HepG2 (cell line): Measurements from ENCODE around the gene ADAM22. TPM values are rescaled to one million over a fixed set of nuclear protein-coding genes. Genes with fewer than 3 reads are reported as not detected.

Source experiments
- ATAC-seq: fragments of 200-7000 bp; cut with Tn5 transposase; 3 replicates; pipeline ENCODE4 v1.9.1; 2020; ENCODE audit warnings: mild to moderate bottlenecking, moderate library complexity
- BruUV-seq: library from RNA; stranded (reverse); fragments of 400-500 nt; replicated peaks from 2 replicates; lab custom pipeline; 2021; lab: Mats Ljungman, UMichigan
- CTCF ChIA-PET: fragments of 300-600 bp; formaldehyde crosslinking; extraction: SDS; loops from one replicate; lab custom pipeline; 2021; ENCODE audit warnings: low total read pairs, inconsistent platforms, low intra/inter-chr PET ratio; lab: Yijun Ruan, JAX
- POLR2A ChIA-PET: fragments of 350-600 bp; sonication (Branson Sonifier 250); formaldehyde crosslinking; loops from one replicate; lab custom pipeline; 2020; ENCODE audit warnings: antibody characterized with exemption, inconsistent platforms; lab: Yijun Ruan, JAX
- DNase-seq: peaks from one replicate; pipeline ENCODE4 v3.0.0-alpha.2; 2015; ENCODE audit warnings: low spot score
- FAIRE-seq: peaks from 3 replicates; lab custom pipeline; 2011; peaks lifted over from hg19 to GRCh38; lab: Jason Lieb, UNC
- H2AFZ ChIP-seq: one replicate; pipeline ENCODE4 v1.6.1; 2011; ENCODE audit warnings: low read length, inconsistent platforms
- H3K27ac ChIP-seq: fragments of 300-600 bp; 3 replicates; pipeline ENCODE4 v1.8.0; 2011; ENCODE audit warnings: mixed run types, mild to moderate bottlenecking, mixed read lengths, low read length, inconsistent platforms; ENCODE audit not compliant: insufficient read depth; ENCODE audit errors: extremely low read length
- H3K27me3 ChIP-seq, 2 experiments: fragments of 200-600 bp in 1 of 2; 2 replicates in 1 of 2; 3 replicates in 1 of 2; pipeline versions ENCODE4 v1.6.0 to v1.8.0; 2011; ENCODE audit warnings: low read length in 2 of 2, mild to moderate bottlenecking in 2 of 2, moderate library complexity in 2 of 2, inconsistent platforms in 1 of 2; ENCODE audit not compliant: insufficient read depth in 2 of 2, control insufficient read depth in 1 of 2
- H3K36me3 ChIP-seq, 2 experiments: fragments of 200-600 bp in 1 of 2; replicated peaks in 1 of 2; 2 replicates in 1 of 2; 3 replicates in 1 of 2; pipeline versions ENCODE4 v1.5.1 to v1.8.0; 2011; ENCODE audit warnings: low read length in 2 of 2, inconsistent platforms in 1 of 2; ENCODE audit not compliant: insufficient read depth in 2 of 2, control insufficient read depth in 1 of 2
- H3K4me1 ChIP-seq: 2 replicates; pipeline ENCODE4 v1.5.1; 2012; ENCODE audit warnings: low read length, inconsistent platforms; ENCODE audit not compliant: insufficient read depth
- H3K4me2 ChIP-seq: 2 replicates; pipeline ENCODE4 v1.6.0; 2011; ENCODE audit warnings: low read depth, low read length, inconsistent platforms
- H3K4me3 ChIP-seq, 3 experiments: fragments of 200-600 bp in 1 of 3; sonication (generic), shearing (Covaris generic) in 1 of 3; replicated peaks in 1 of 3; 2 replicates each; pipeline ENCODE4 v1.5.1; 2011 to 2016; ENCODE audit warnings: low read length in 3 of 3, inconsistent platforms in 2 of 3, low read depth in 2 of 3, mild to moderate bottlenecking in 2 of 3, control low read depth in 1 of 3, mixed read lengths in 1 of 3; ENCODE audit not compliant: insufficient read depth in 1 of 3
- H3K79me2 ChIP-seq: one replicate; pipeline ENCODE4 v1.6.1; 2011; ENCODE audit warnings: low read length, inconsistent platforms; ENCODE audit not compliant: insufficient read depth
- H3K9ac ChIP-seq: 2 replicates; pipeline ENCODE4 v1.6.0; 2011; ENCODE audit warnings: mild to moderate bottlenecking, low read depth, low read length, inconsistent platforms; ENCODE audit not compliant: insufficient read depth
- H3K9me3 ChIP-seq: 2 replicates; pipeline ENCODE4 v1.5.1; 2012; ENCODE audit warnings: mild to moderate bottlenecking, low read length
- H4K20me1 ChIP-seq: 2 replicates; pipeline ENCODE4 v1.6.0; 2011; ENCODE audit warnings: inconsistent platforms, mild to moderate bottlenecking, low read length, moderate library complexity; ENCODE audit not compliant: insufficient read depth
- GRHL1 ChIP-seq: sonication (generic); formaldehyde crosslinking; conservative IDR thresholded peaks from 2 replicates; pipeline ENCODE4 v1.8.0; 2022; ENCODE audit warnings: missing genetic modification reagents
- MXD3 ChIP-seq: IDR thresholded peaks from 2 replicates; pipeline ENCODE4 v1.6.1; 2016; ENCODE audit warnings: mild to moderate bottlenecking, missing biosample characterization, missing genetic modification reagents
- NCOA2 ChIP-seq: sonication (generic); formaldehyde crosslinking; IDR thresholded peaks from 2 replicates; pipeline ENCODE4 v1.8.0; 2022; ENCODE audit warnings: inconsistent platforms
- POLR2A ChIP-seq, 2 experiments: IDR thresholded peaks; 2 replicates each; pipeline ENCODE4 v1.6.1; 2011; ENCODE audit warnings: low read depth in 2 of 2, low read length in 2 of 2, mild to moderate bottlenecking in 1 of 2, moderate library complexity in 1 of 2; ENCODE audit not compliant: insufficient read depth in 1 of 2
- SOX13 ChIP-seq, 3 experiments: fragments of 450-650 bp in 1 of 3; sonication (generic) in 1 of 3; formaldehyde crosslinking in 1 of 3; IDR thresholded peaks in 2 of 3; conservative IDR thresholded peaks in 1 of 3; 2 replicates each; pipeline versions ENCODE4 v1.5.0 to v1.6.1; 2016 to 2020; ENCODE audit warnings: antibody characterized with exemption in 1 of 3, mild to moderate bottlenecking in 1 of 3, missing compliant biosample characterization in 1 of 3, missing genetic modification reagents in 1 of 3, moderate library complexity in 1 of 3
- SRSF1 ChIP-seq: fragments of 200-400 bp; formaldehyde crosslinking; optimal IDR thresholded peaks from 2 replicates; pipeline ENCODE3; 2017; ENCODE audit warnings: mild to moderate bottlenecking, low read depth, low read length, moderate library complexity
- TCF7 ChIP-seq: sonication (generic); IDR thresholded peaks from 2 replicates; pipeline ENCODE4 v1.6.1; 2016; ENCODE audit warnings: antibody characterized with exemption, low read depth
- ZBTB8A ChIP-seq: sonication (generic); formaldehyde crosslinking; IDR thresholded peaks from 2 replicates; pipeline ENCODE4 v1.4.0; 2020; ENCODE audit warnings: mild to moderate bottlenecking, low read depth, missing genetic modification reagents, borderline replicate concordance
- ZNF558 ChIP-seq: sonication (generic); formaldehyde crosslinking; IDR thresholded peaks from 2 replicates; pipeline ENCODE4 v1.9.0; 2022; ENCODE audit warnings: mild to moderate bottlenecking, missing genetic modification reagents, borderline replicate concordance
- ZNF652 ChIP-seq: IDR thresholded peaks from 2 replicates; pipeline ENCODE4 v1.6.1; 2016; ENCODE audit warnings: low read depth, borderline replicate concordance
- ZNF768 ChIP-seq: sonication (generic); formaldehyde crosslinking; IDR thresholded peaks from 2 replicates; pipeline ENCODE4 v1.4.0; 2020; ENCODE audit warnings: missing genetic modification reagents
- WGBS: methylation state at CpG from one replicate; pipeline ENCODE4 v1.1.6; 2017; ENCODE audit warnings: low lambda C conversion rate; 5-methylcytosine and 5-hydroxymethylcytosine counted together
- in situ Hi-C: cut with HindIII; loops from 2 replicates; pipeline ENCODE4 v1.10.0; 2017; ENCODE audit warnings: low pct_unique_long_range_greater_than_20kb; ENCODE audit not compliant: extremely low pct_ligation_motif_present
- intact Hi-C: fragments of 100-400 bp; cut with micrococcal nuclease; formaldehyde crosslinking; loops from one replicate; pipeline ENCODE4 v1.10.0; 2022; ENCODE audit not compliant: unreplicated experiment
- polyA plus RNA-seq, 8 experiments: library from polyadenylated mRNA; depleted of rRNA in 3 of 8; stranded (reverse) in 7 of 8; unstranded in 1 of 8; fragments of >200 nt; fragmentation: Illumina TruSeq in 4 of 8; extraction: Trizol in 4 of 8; gene quantifications; 2 replicates each; pipeline versions ENCODE4 v1.2.1 to v1.2.3, GENCODE V29; 2011 to 2016; ENCODE audit warnings: low read depth in 4 of 8, missing spikeins in 1 of 8, mixed read lengths in 1 of 8; ENCODE audit not compliant: insufficient read depth in 1 of 8
- total RNA-seq, 5 experiments: library from RNA; depleted of rRNA; stranded (reverse); fragments of >200 nt; fragmentation: Illumina TruSeq; extraction: Trizol; gene quantifications; 2 replicates each; pipeline ENCODE4 v1.2.3, GENCODE V29; 2016; ENCODE audit warnings: low read depth in 1 of 5

ADAM22 gene
- total and polyA plus RNA-seq, 2 of the 13 experiments (the other 11 are each of a cell fraction or from before 2014, with no cell fraction given): 1.9 to 6.7 TPM

- TF ChIP-seq GRHL1 (CRISPR knock-in tag): no peak
- no peak for TF ChIP-seq NCOA2 (CRISPR knock-in tag)
- no peak for TF ChIP-seq ZNF768 (CRISPR knock-in tag)
- TF ChIP-seq MXD3 (CRISPR knock-in tag): no peak
- TF ChIP-seq TCF7: no peak
Measured at GRCh38 chr7:88005191-88005590, 71.1 kb downstream of the ADAM22 start (continued).

- 84% methylated on average over 3 of the region's 3 CpGs for WGBS
- ChIA-PET POLR2A (no interaction called here), CTCF (no interaction called here)
- Histone ChIP-seq H3K36me3 (no peaks in the 10 kb centered on the region), H3K4me3 (no peak overlapping the region), H3K9me3 (no peaks in the 10 kb centered on the region), H2AFZ (no peak overlapping the region), H3K27me3 (no peaks in the 10 kb centered on the region), H3K4me2 (no peak overlapping the region), H3K9ac (no peak overlapping the region), H3K79me2 (no peaks in the 10 kb centered on the region), H4K20me1 (no peaks in the 10 kb centered on the region), H3K27ac (no peak overlapping the region)
- DNase-seq: no peak
- no TSS peak for BruUV-seq
- FAIRE-seq: no peak
- in situ Hi-C loops: no loop called here
- TF ChIP-seq ZBTB8A (no peak), ZNF652 (CRISPR knock-in tag) (no peak), SRSF1 (no peak), POLR2A (IDR thresholded peaks at IDR 0.05; ENCODE audit: insufficient read depth in 1 of 2, low read depth in 2 of 2, low read length in 2 of 2) (no peak), ZNF558 (CRISPR knock-in tag) (no peak), SOX13 (IDR thresholded peaks at IDR 0.05) (no peak), SOX13 (CRISPR knock-in tag; conservative IDR thresholded peaks at IDR 0.05 in 1 of 2, IDR thresholded peaks at IDR 0.05 in 1 of 2) (no peak)
- TF ChIP-seq, all 625 proteins: peak for 0
- no peak for ATAC-seq
- H3K4me1 ChIP-seq: peaks cover 8% of the 10 kb centered on the region; the same call in 1 of the 2 replicates
- intact Hi-C loops: no loop called here
Measured at GRCh38 chr7:88009651-88010050, 75.6 kb downstream of the ADAM22 start.
